Adrenal gland (tissue), 12 donors: ENCODE data around the gene HNRNPLL. TPM values are rescaled to one million over a fixed set of nuclear protein-coding genes. Genes with fewer than 3 reads are reported as not detected.

Experiments
- DNase-seq, 7 donors: peaks; one replicate each; pipeline ENCODE4 v3.0.0-alpha.2; 2019 to 2020
- H3K27ac ChIP-seq, 5 donors: fragments of 200-600 bp; sonication (generic) in 4 of 5; 1 replicate in 3 of 5; 2 replicates in 2 of 5; pipeline versions ENCODE4 v1.5.1 to v1.8.0; 2016 to 2020; ENCODE audit warnings: mild to moderate bottlenecking in 1 of 5
- H3K27me3 ChIP-seq: fragments of 200-600 bp; 2 replicates; pipeline ENCODE4 v1.8.0; 2021
- H3K36me3 ChIP-seq, 2 donors: fragments of 200-600 bp; replicated peaks in 1 of 2; 1 replicate in 1 of 2; 2 replicates in 1 of 2; pipeline versions ENCODE4 v1.5.1 to v1.8.0; 2018 to 2022
- H3K4me1 ChIP-seq, 2 donors: fragments of 200-600 bp; replicated peaks in 1 of 2; 1 replicate in 1 of 2; 2 replicates in 1 of 2; pipeline versions ENCODE4 v1.5.1 to v1.8.0; 2018 to 2021
- H3K4me3 ChIP-seq, 4 donors: fragments of 200-600 bp; sonication (generic) in 3 of 4; one replicate each; pipeline ENCODE4 v1.5.1; 2016 to 2018
- H3K9me3 ChIP-seq, 3 donors: fragments of 200-600 bp; sonication (generic) in 1 of 3; replicated peaks in 1 of 3; 1 replicate in 2 of 3; 2 replicates in 1 of 3; pipeline versions ENCODE4 v1.5.1 to v1.8.0; 2016 to 2021
- POLR2A ChIP-seq, 2 donors: fragments of 450-650 bp; IDR thresholded peaks; one replicate each; pipeline ENCODE4 v1.6.1; 2017; ENCODE audit warnings: antibody characterized with exemption in 2 of 2, mild to moderate bottlenecking in 2 of 2, moderate library complexity in 1 of 2
- WGBS, 4 donors: extraction: QIAGEN DNeasy Blood & Tissue Kit in 2 of 4; methylation state at CpG; one replicate each; pipeline versions ENCODE4 v1.1.5 to v1.1.7; 2013 to 2017; 5-methylcytosine and 5-hydroxymethylcytosine counted together
- intact Hi-C, 2 donors: fragments of 100-400 bp; cut with DNase I; formaldehyde crosslinking; loops; one replicate each; pipeline versions ENCODE4 v1.14.1 to v1.15.0; 2022 to 2023
- polyA plus RNA-seq, 3 donors: library from polyadenylated mRNA; stranded (reverse); fragments of 200-250 nt in 2 of 3; fragments of 350-450 nt in 1 of 3; fragmentation: Illumina TruSeq in 1 of 3; extraction: RNeasy Lipid Tissue Mini Kit (QIAGEN cat#74804) in 1 of 3; gene quantifications; one replicate each; pipeline ENCODE4 v1.2.3, GENCODE V29; 2013 to 2014
- total RNA-seq, 9 donors: library from RNA; depleted of rRNA in 4 of 9; stranded (reverse); fragments of >200 nt in 4 of 9; fragments of 120-200 nt in 1 of 9; fragmentation: NEBNext Ultra II Directional in 1 of 9; extraction: Animal tissue kit (Norgen Biotek cat#: 25700) in 1 of 9; gene quantifications; one replicate each; pipeline versions ENCODE4 v1.1.0 to v1.2.4, GENCODE V29; 2013 to 2023
- TF ChIP-seq, protein P1 (sequence below), 6 experiments: fragments of 450-650 bp in 4 of 6; fragments of 200-600 bp in 2 of 6; sonication (generic) in 1 of 6; IDR thresholded peaks; 1 replicate in 5 of 6; 2 replicates in 1 of 6; pipeline versions ENCODE4 v1.5.1 to v1.8.0; 2016 to 2021; ENCODE audit warnings: antibody characterized with exemption in 6 of 6, mild to moderate bottlenecking in 2 of 6, moderate library complexity in 1 of 6
- donor health status: healthy with polysubstance abuse.
- donor health status: Bipolar disorder and iron deficiency.
- donor health status: DM: yes; HTN: yes; CAD: no.
- donor health status: DM: no; HTN: no; CAD: no.
- donor health status: DM: no; HTN: no; CAD: no.
- donor health status: DM: yes; HTN: yes; CAD: no.

The HNRNPLL gene
- total and polyA plus RNA-seq, 12 donors, result 19.5 to 75.2 (median 49.4) TPM

DNA sequence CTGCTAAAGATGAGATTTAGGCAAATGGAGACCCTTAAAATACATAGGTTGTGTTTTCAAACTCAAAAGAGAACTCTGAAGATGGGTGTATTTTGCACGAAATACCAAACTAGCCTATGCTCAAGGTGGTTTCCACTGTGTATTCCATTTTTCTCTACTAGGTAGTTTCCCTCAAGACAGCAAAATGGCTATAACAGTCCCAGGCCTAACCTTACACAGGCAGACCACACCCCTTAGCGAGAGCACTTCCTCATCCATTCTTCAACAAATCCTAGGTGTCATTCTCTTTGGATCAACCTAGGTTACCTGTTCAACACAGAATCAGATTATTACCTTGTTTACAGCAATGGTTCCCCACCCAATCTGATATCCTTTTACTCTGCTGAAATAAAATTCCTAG lies 42.6 kb downstream of the HNRNPLL start:
- H3K9me3 ChIP-seq, result no peaks in the 10 kb centered on the region
- no peak for DNase-seq
- no peaks in the 10 kb centered on the region for H3K4me1 ChIP-seq
- WGBS, 4 donors, result 94 to 97% (median 96%) methylated on average over 2 of the region's 2 CpGs
- no peak overlapping the region for H3K4me3 ChIP-seq
- intact Hi-C loops, result no loop called here
- no peak for TF ChIP-seq POLR2A (IDR thresholded peaks at IDR 0.05)
- TF ChIP-seq, protein P1, sequence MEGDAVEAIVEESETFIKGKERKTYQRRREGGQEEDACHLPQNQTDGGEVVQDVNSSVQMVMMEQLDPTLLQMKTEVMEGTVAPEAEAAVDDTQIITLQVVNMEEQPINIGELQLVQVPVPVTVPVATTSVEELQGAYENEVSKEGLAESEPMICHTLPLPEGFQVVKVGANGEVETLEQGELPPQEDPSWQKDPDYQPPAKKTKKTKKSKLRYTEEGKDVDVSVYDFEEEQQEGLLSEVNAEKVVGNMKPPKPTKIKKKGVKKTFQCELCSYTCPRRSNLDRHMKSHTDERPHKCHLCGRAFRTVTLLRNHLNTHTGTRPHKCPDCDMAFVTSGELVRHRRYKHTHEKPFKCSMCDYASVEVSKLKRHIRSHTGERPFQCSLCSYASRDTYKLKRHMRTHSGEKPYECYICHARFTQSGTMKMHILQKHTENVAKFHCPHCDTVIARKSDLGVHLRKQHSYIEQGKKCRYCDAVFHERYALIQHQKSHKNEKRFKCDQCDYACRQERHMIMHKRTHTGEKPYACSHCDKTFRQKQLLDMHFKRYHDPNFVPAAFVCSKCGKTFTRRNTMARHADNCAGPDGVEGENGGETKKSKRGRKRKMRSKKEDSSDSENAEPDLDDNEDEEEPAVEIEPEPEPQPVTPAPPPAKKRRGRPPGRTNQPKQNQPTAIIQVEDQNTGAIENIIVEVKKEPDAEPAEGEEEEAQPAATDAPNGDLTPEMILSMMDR (IDR thresholded peaks at IDR 0.05), result no peak
- H3K27ac ChIP-seq, result no peak overlapping the region
- no peaks in the 10 kb centered on the region for H3K27me3 ChIP-seq
- H3K36me3 ChIP-seq, result peaks cover 4 to 33% of the 10 kb centered on the region in 2 donors

DNA sequence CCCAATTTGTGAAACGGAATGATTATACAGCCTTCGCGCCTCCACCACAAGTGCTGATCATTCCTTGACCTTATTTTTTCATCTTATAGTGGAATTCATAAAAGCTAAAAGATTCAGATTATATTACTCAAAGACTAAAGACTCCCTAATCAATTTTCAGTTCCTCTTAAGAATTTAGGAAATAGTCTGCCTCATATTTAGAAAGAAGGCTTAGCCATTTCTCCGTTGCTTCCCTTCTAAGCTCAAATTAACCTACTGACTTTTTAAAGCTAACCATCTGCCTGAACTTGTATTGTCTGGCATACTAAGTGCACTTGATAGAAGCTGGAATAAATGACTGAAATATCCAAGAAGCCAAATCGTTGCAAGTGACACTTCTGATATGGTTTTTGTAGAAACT lies 44.7 kb downstream of the HNRNPLL start:
- TF ChIP-seq, protein P1 (IDR thresholded peaks at IDR 0.05), result no peak
- no peak for TF ChIP-seq POLR2A (IDR thresholded peaks at IDR 0.05)

DNA sequence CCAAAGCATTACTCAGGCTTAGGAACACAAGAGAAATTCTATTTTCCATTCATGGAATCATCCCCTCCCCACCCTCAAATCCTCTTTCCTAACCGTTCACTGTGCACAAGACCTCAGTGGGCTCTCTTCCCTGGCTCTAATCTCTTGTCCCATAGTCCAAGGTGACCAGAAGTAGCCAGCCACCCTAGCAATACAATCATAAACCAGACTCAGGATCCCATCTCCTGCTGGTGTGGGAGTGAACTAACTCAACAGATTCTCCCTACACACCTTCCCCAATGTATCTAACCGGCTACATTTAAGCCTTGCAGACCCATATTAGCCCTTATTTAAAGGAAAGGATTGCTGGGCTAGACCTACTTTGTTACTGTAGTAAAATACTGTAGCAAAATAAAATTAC lies 45.5 kb downstream of the HNRNPLL start:
- H3K9me3 ChIP-seq, result no peaks in the 10 kb centered on the region
- no peak for TF ChIP-seq POLR2A (IDR thresholded peaks at IDR 0.05)
- TF ChIP-seq, protein P1 (IDR thresholded peaks at IDR 0.05), result no peak
- no peaks in the 10 kb centered on the region for H3K4me1 ChIP-seq
- no peak for DNase-seq
- H3K36me3 ChIP-seq, result peaks cover 4 to 20% of the 10 kb centered on the region in 2 donors
- H3K27ac ChIP-seq, result no peak overlapping the region
- WGBS, 4 donors, result 84 to 94% (median 91%) methylated on average over 2 of the region's 2 CpGs
- H3K27me3 ChIP-seq, result no peaks in the 10 kb centered on the region
- no peak overlapping the region for H3K4me3 ChIP-seq
- intact Hi-C loops, result no loop called here

More for the DNA sequence above, 44.7 kb downstream of the HNRNPLL start:
- Histone ChIP-seq H3K27ac (no peak overlapping the region), H3K9me3 (no peaks in the 10 kb centered on the region), H3K36me3 (peaks cover 4 to 20% of the 10 kb centered on the region in 2 donors), H3K4me1 (no peaks in the 10 kb centered on the region), H3K4me3 (no peak overlapping the region), H3K27me3 (no peaks in the 10 kb centered on the region)
- 90 to 94% (median 93%) methylated on average over 5 of the region's 5 CpGs for WGBS, 4 donors
- intact Hi-C loops, result no loop called here
- no peak for DNase-seq

DNA sequence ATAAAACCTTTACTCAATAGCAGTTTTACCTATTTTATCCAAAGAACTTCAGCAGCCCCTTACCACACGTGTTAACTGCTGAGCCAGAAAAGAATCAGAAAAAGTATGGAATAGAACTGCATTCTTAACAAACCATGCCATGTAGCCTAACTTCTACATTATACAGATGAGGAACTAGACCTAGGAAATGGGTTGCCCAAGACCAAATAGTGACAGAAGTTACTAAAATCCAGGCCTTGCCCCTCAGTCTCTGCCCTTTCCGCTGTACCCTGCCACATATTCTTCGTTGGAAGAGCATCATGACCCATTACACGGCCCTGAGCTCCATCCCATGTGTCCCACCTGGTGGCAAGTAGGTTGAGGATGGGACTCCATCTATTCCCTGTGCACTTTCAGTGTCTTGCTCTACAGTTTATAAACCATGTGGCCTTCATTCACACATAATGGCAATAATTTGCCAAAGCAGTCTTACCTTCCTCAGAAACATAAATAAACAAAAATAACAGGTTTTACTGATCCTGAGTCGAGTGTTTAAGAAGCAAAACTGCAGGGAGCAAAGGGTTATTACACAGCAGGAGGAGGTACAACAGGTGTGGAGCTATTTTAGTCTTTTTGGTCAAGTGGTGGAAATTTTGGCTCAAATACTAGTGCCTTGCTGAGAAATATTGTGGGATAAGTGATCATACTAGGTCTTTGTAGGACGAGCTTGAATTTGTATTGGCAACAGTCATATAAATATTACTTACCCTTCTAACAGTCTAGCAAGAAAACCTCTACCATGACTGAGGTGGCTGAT lies 46.5 kb downstream of the HNRNPLL start:
- peaks cover 0 to 12% of the 10 kb centered on the region in 2 donors for H3K36me3 ChIP-seq
- no peak for DNase-seq
- no peak overlapping the region for H3K4me3 ChIP-seq
- intact Hi-C loops, result no loop called here
- 82 to 90% (median 89%) methylated on average over 6 of the region's 6 CpGs for WGBS, 4 donors
- TF ChIP-seq, protein P1 (IDR thresholded peaks at IDR 0.05), result no peak
- no peak for TF ChIP-seq POLR2A (IDR thresholded peaks at IDR 0.05)
- H3K4me1 ChIP-seq, result no peaks in the 10 kb centered on the region
- H3K9me3 ChIP-seq, result no peaks in the 10 kb centered on the region
- no peaks in the 10 kb centered on the region for H3K27me3 ChIP-seq
- H3K27ac ChIP-seq, result no peak overlapping the region
